SK-N-SH (cell line): ENCODE measurements around the gene KCNIP4. TPM values are rescaled to one million over a fixed set of nuclear protein-coding genes. Genes with fewer than 3 reads are reported as not detected.

ENCODE experiments used
- CTCF ChIA-PET: fragments of 300-600, 350-600 bp; formaldehyde crosslinking; extraction: SDS; loops from one replicate; lab custom pipeline; 2021; lab: Yijun Ruan, JAX
- POLR2A ChIA-PET: fragments of 350-600 bp; sonication (Branson Sonifier 250); formaldehyde crosslinking; extraction: SDS; loops from one replicate; lab custom pipeline; 2020; ENCODE audit warnings: antibody characterized with exemption, inconsistent platforms; lab: Yijun Ruan, JAX
- DNase-seq: peaks from one replicate; pipeline ENCODE4 v3.0.0; 2012
- H2AFZ ChIP-seq: fragments of 200-600 bp; sonication (generic); 2 replicates; pipeline ENCODE4 v1.8.1; 2016; ENCODE audit warnings: antibody characterized with exemption, mild to moderate bottlenecking, low read depth
- H3F3A ChIP-seq: fragments of 200-600 bp; sonication (generic); replicated peaks from 2 replicates; pipeline ENCODE3; 2016; ENCODE audit warnings: antibody characterized with exemption, mild to moderate bottlenecking; ENCODE audit not compliant: insufficient read depth
- H3K27ac ChIP-seq, 2 experiments: fragments of 200-500 bp in 1 of 2; fragments of 200-600 bp in 1 of 2; sonication (Bioruptor generic) in 1 of 2; sonication (generic), shearing (Covaris generic) in 1 of 2; 2 replicates each; pipeline versions ENCODE4 v1.5.1 to v1.6.1; 2014 to 2016; ENCODE audit warnings: low read depth in 2 of 2, inconsistent platforms in 1 of 2, low read length in 1 of 2, mild to moderate bottlenecking in 1 of 2, mixed read lengths in 1 of 2
- H3K27me3 ChIP-seq: fragments of 200-600 bp; sonication (generic), shearing (Covaris generic); 2 replicates; pipeline ENCODE4 v1.6.1; 2016; ENCODE audit warnings: mixed run types; ENCODE audit not compliant: insufficient read depth
- H3K36me3 ChIP-seq, 2 experiments: fragments of 200-500 bp in 1 of 2; fragments of 200-600 bp in 1 of 2; sonication (Bioruptor generic) in 1 of 2; sonication (generic) in 1 of 2; replicated peaks in 1 of 2; 2 replicates each; pipeline versions ENCODE3 to v1.5.1; 2014 to 2016; ENCODE audit warnings: low read length in 1 of 2, mild to moderate bottlenecking in 1 of 2; ENCODE audit not compliant: insufficient read depth in 2 of 2, control insufficient read depth in 1 of 2
- H3K4me1 ChIP-seq, 2 experiments: fragments of 200-500 bp in 1 of 2; fragments of 200-600 bp in 1 of 2; sonication (Bioruptor generic) in 1 of 2; sonication (generic), shearing (Covaris generic) in 1 of 2; 2 replicates each; pipeline versions ENCODE4 v1.5.1 to v1.6.1; 2014 to 2016; ENCODE audit warnings: low read depth in 1 of 2, low read length in 1 of 2, mixed run types in 1 of 2; ENCODE audit not compliant: insufficient read depth in 2 of 2, control insufficient read depth in 1 of 2
- H3K4me2 ChIP-seq: fragments of 200-600 bp; sonication (generic), shearing (Covaris generic); 2 replicates; pipeline ENCODE4 v1.6.1; 2017; ENCODE audit warnings: mixed run types
- H3K4me3 ChIP-seq, 2 experiments: fragments of 200-500 bp in 1 of 2; fragments of 200-600 bp in 1 of 2; sonication (Bioruptor generic) in 1 of 2; sonication (generic), shearing (Covaris generic) in 1 of 2; 2 replicates each; pipeline versions ENCODE4 v1.5.1 to v1.8.1; 2014 to 2016; ENCODE audit warnings: low read depth in 2 of 2, inconsistent platforms in 1 of 2, low read length in 1 of 2, mild to moderate bottlenecking in 1 of 2, mixed read lengths in 1 of 2, moderate library complexity in 1 of 2
- H3K79me2 ChIP-seq: fragments of 200-600 bp; sonication (generic); 2 replicates; pipeline ENCODE4 v1.8.1; 2017; ENCODE audit warnings: mild to moderate bottlenecking; ENCODE audit not compliant: insufficient read depth
- H3K9ac ChIP-seq: fragments of 200-600 bp; sonication (generic); 2 replicates; pipeline ENCODE4 v1.6.1; 2017; ENCODE audit warnings: mixed run types
- H3K9me2 ChIP-seq: fragments of 200-600 bp; sonication (generic); 2 replicates; pipeline ENCODE4 v1.6.1; 2017; ENCODE audit warnings: mixed run types
- H3K9me3 ChIP-seq: fragments of 200-600 bp; sonication (generic); 2 replicates; pipeline ENCODE4 v1.6.1; 2017; ENCODE audit warnings: mixed run types, mild to moderate bottlenecking, moderate library complexity
- H4K20me1 ChIP-seq: fragments of 200-600 bp; sonication (generic); 2 replicates; pipeline ENCODE4 v1.6.1; 2017; ENCODE audit warnings: mild to moderate bottlenecking, mixed run types; ENCODE audit not compliant: insufficient read depth
- CTCF ChIP-seq: fragments of 200-600 bp; sonication (generic); IDR thresholded peaks from 2 replicates; pipeline ENCODE4 v1.6.1; 2017; ENCODE audit warnings: antibody characterized with exemption, mild to moderate bottlenecking, moderate library complexity
- EP300 ChIP-seq, 2 experiments: IDR thresholded peaks; 2 replicates each; pipeline versions ENCODE4 v1.4.0 to v1.6.1; 2012; ENCODE audit warnings: borderline replicate concordance in 1 of 2, low read depth in 1 of 2, low read length in 1 of 2
- EZH2phosphoT487 ChIP-seq: fragments of 200-600 bp; sonication (generic); IDR thresholded peaks from 2 replicates; pipeline ENCODE4 v1.6.1; 2017; ENCODE audit warnings: low read depth, mixed run types, mild to moderate bottlenecking, antibody characterized with exemption, moderate library complexity, borderline replicate concordance
- GATA2 ChIP-seq: sonication (generic); formaldehyde crosslinking; IDR thresholded peaks from 2 replicates; pipeline ENCODE4 v1.5.0; 2020; ENCODE audit warnings: mild to moderate bottlenecking, missing genetic modification reagents
- IRF3 ChIP-seq: fragments of 150-350 bp; IDR thresholded peaks from 2 replicates; pipeline ENCODE4 v1.6.1; 2016; ENCODE audit warnings: mild to moderate bottlenecking, low read depth, low read length
- MAX ChIP-seq: IDR thresholded peaks from 2 replicates; pipeline ENCODE4 v1.4.0; 2012; ENCODE audit warnings: low read depth
- MXI1 ChIP-seq: IDR thresholded peaks from 2 replicates; pipeline ENCODE4 v1.6.1; 2012; ENCODE audit warnings: mild to moderate bottlenecking, low read depth, low read length, improper control_type of control experiment
- NRF1 ChIP-seq: IDR thresholded peaks from 2 replicates; pipeline ENCODE4 v1.6.1; 2012; ENCODE audit warnings: low read depth, mild to moderate bottlenecking, low read length
- PBX3 ChIP-seq: IDR thresholded peaks from 2 replicates; pipeline ENCODE4; 2012
- POLR2AphosphoS5 ChIP-seq: IDR thresholded peaks from 2 replicates; pipeline ENCODE4 v1.6.1; 2012; ENCODE audit warnings: low read depth, low read length
- RAD21 ChIP-seq: IDR thresholded peaks from 2 replicates; pipeline ENCODE4 v1.6.1; 2012; ENCODE audit warnings: mild to moderate bottlenecking, low read length
- REST ChIP-seq: IDR thresholded peaks from 2 replicates; pipeline ENCODE4 v1.6.1; 2012; ENCODE audit warnings: mild to moderate bottlenecking, low read depth, low read length, moderate library complexity
- RFX5 ChIP-seq: IDR thresholded peaks from 2 replicates; pipeline ENCODE4 v1.6.1; 2012; ENCODE audit warnings: mild to moderate bottlenecking, improper control_type of control experiment, low read length
- RXRA ChIP-seq: IDR thresholded peaks from 2 replicates; pipeline ENCODE4 v1.4.0; 2012; ENCODE audit warnings: low read depth, mild to moderate bottlenecking, borderline replicate concordance
- SIN3A ChIP-seq: IDR thresholded peaks from 2 replicates; pipeline ENCODE4 v1.6.1; 2012; ENCODE audit warnings: low read depth, mild to moderate bottlenecking, low read length, moderate library complexity, borderline replicate concordance
- SMC3 ChIP-seq: IDR thresholded peaks from 2 replicates; pipeline ENCODE4 v1.6.1; 2012; ENCODE audit warnings: low read depth, low read length, improper control_type of control experiment
- TCF12 ChIP-seq: IDR thresholded peaks from 2 replicates; pipeline ENCODE4 v1.4.0; 2012
- ZBTB33 ChIP-seq: IDR thresholded peaks from 2 replicates; pipeline ENCODE4 v1.4.0; 2012; ENCODE audit warnings: low read depth, borderline replicate concordance
- WGBS: methylation state at CpG from one replicate; pipeline ENCODE4 v1.1.6; 2017; ENCODE audit warnings: low lambda C conversion rate; 5-methylcytosine and 5-hydroxymethylcytosine counted together
- polyA plus RNA-seq, 3 experiments: library from polyadenylated mRNA; depleted of rRNA; stranded (reverse); fragments of >200 nt; gene quantifications; 2 replicates each; pipeline ENCODE4 v1.2.3, GENCODE V29; 2012

KCNIP4 gene
- polyA plus RNA-seq, 1 of the 3 experiments (the other 2 are of a cell fraction) = 0.18 TPM

GRCh38 chr4:20684852-20685763, 1263.5 kb downstream of the KCNIP4 start:
- no peak overlapping the region for H3K4me3 ChIP-seq
- H3K4me2 ChIP-seq = no peak overlapping the region
- no peaks in the 10 kb centered on the region for H3K27me3 ChIP-seq
- no peaks in the 10 kb centered on the region for H3K9me2 ChIP-seq
- 20% methylated on average over 6 of the region's 6 CpGs for WGBS
- H2AFZ ChIP-seq = no peak overlapping the region
- H3K79me2 ChIP-seq = no peaks in the 10 kb centered on the region
- no peaks in the 10 kb centered on the region for H3K36me3 ChIP-seq
- H3K9ac ChIP-seq = no peak overlapping the region
- H4K20me1 ChIP-seq = no peaks in the 10 kb centered on the region
- TF ChIP-seq RFX5 (no peak), NRF1 (no peak), REST (no peak), PBX3 (no peak), MXI1 (0 out of 2 replicates have a peak, but pooled peaks have one; percentile 15), CTCF (peak; percentile 76), EZH2phosphoT487 (no peak), POLR2AphosphoS5 (no peak), SMC3 (peak; percentile 57), RAD21 (peak; percentile 81), RXRA (no peak), IRF3 (no peak), EP300 (IDR thresholded peaks at IDR 0.05; ENCODE audit: borderline replicate concordance in 1 of 2, low read depth in 1 of 2, low read length in 1 of 2) (no peak), SIN3A (no peak), ZBTB33 (no peak), TCF12 (no peak), MAX (no peak), GATA2 (CRISPR knock-in tag) (peak; percentile 48; the same call in 1 of the 2 replicates)
- H3K27ac ChIP-seq = no peak overlapping the region
- no peaks in the 10 kb centered on the region for H3K9me3 ChIP-seq
- ChIA-PET POLR2A (interaction anchor here (0.9 kb wide), 1 partner anchor 13 kb away, joined by 4 read pairs; no protein-coding TSS in a partner anchor), CTCF (interaction anchor here (0.5 to 4.2 kb wide), 62 partner anchors 9 to 1712 kb away, joined by 3 to 55 read pairs (median 4); partner anchors contain the start of genes PACRGL and SLIT2)
- no peaks in the 10 kb centered on the region for H3F3A ChIP-seq
- H3K4me1 ChIP-seq = peaks cover 0 to 3% of the 10 kb centered on the region in 2 experiments; a peak in 2 of 4 replicates
- peak; percentile 36 for DNase-seq
